Neuronal stem cell (in vitro differentiated cells): ENCODE data around the gene L3MBTL4.

Experiments used
- DNase-seq: peaks from one replicate; pipeline ENCODE4 v3.0.0-alpha.2; 2013; ENCODE audit warnings: low spot score
- H2AFZ ChIP-seq: one replicate; pipeline ENCODE4 v1.6.1; 2013; ENCODE audit warnings: mild to moderate bottlenecking, low read length, inconsistent platforms
- H2AK5ac ChIP-seq: 2 replicates; pipeline ENCODE4 v1.6.1; 2013; ENCODE audit warnings: low read depth, mild to moderate bottlenecking, inconsistent platforms, low read length, moderate library complexity, mixed read lengths
- H2BK120ac ChIP-seq: 2 replicates; pipeline ENCODE4 v1.6.1; 2013; ENCODE audit warnings: low read depth, mild to moderate bottlenecking, inconsistent platforms, low read length, moderate library complexity, mixed read lengths
- H2BK12ac ChIP-seq: one replicate; pipeline ENCODE4 v1.6.1; 2013; ENCODE audit warnings: low read length, inconsistent platforms
- H2BK15ac ChIP-seq: 2 replicates; pipeline ENCODE4 v1.6.1; 2013; ENCODE audit warnings: mild to moderate bottlenecking, low read length, inconsistent platforms, mixed read lengths
- H2BK5ac ChIP-seq: one replicate; pipeline ENCODE4 v1.6.1; 2013; ENCODE audit warnings: inconsistent platforms, mild to moderate bottlenecking, low read length, moderate library complexity
- H3K14ac ChIP-seq: one replicate; pipeline ENCODE4 v1.6.1; 2013; ENCODE audit warnings: low read length, inconsistent platforms
- H3K18ac ChIP-seq: 2 replicates; pipeline ENCODE4 v1.6.1; 2013; ENCODE audit warnings: low read length, inconsistent platforms
- H3K23ac ChIP-seq: 2 replicates; pipeline ENCODE4 v1.6.1; 2013; ENCODE audit warnings: low read depth, mild to moderate bottlenecking, mixed read lengths, low read length, inconsistent platforms; ENCODE audit not compliant: poor library complexity
- H3K27ac ChIP-seq: replicated peaks from 3 replicates; pipeline ENCODE4 v1.5.1; 2013; ENCODE audit warnings: low read length, inconsistent platforms
- H3K27me3 ChIP-seq, 3 experiments: 2 replicates each; pipeline ENCODE4 v1.6.1; 2013; ENCODE audit warnings: low read length in 3 of 3, mild to moderate bottlenecking in 2 of 3, inconsistent platforms in 1 of 3, low read depth in 1 of 3, mixed read lengths in 1 of 3, moderate library complexity in 1 of 3; ENCODE audit not compliant: control insufficient read depth in 3 of 3, insufficient read depth in 3 of 3
- H3K36me3 ChIP-seq, 2 donors: replicated peaks in 1 of 2; 2 replicates each; pipeline ENCODE4 v1.6.1; 2013; ENCODE audit warnings: low read length in 2 of 2; ENCODE audit not compliant: control insufficient read depth in 2 of 2, insufficient read depth in 2 of 2
- H3K4ac ChIP-seq: 2 replicates; pipeline ENCODE4 v1.6.1; 2013; ENCODE audit warnings: inconsistent platforms, mild to moderate bottlenecking, low read length, moderate library complexity
- H3K4me1 ChIP-seq, 2 donors: 1 replicate in 1 of 2; 2 replicates in 1 of 2; pipeline ENCODE4 v1.6.1; 2013; ENCODE audit warnings: low read length in 2 of 2, low read depth in 1 of 2; ENCODE audit not compliant: control insufficient read depth in 2 of 2, insufficient read depth in 1 of 2
- H3K4me2 ChIP-seq: one replicate; pipeline ENCODE4 v1.6.1; 2013; ENCODE audit warnings: mild to moderate bottlenecking, low read length, inconsistent platforms; ENCODE audit not compliant: insufficient read depth, poor library complexity, severe bottlenecking
- H3K4me3 ChIP-seq, 2 donors: 2 replicates each; pipeline ENCODE4 v1.5.1; 2013; ENCODE audit warnings: low read length in 2 of 2, mild to moderate bottlenecking in 2 of 2, inconsistent platforms in 1 of 2, moderate library complexity in 1 of 2
- H3K79me1 ChIP-seq: one replicate; pipeline ENCODE4 v1.6.1; 2013; ENCODE audit warnings: low read depth, mild to moderate bottlenecking, inconsistent platforms, low read length, moderate library complexity
- H3K9ac ChIP-seq: one replicate; pipeline ENCODE4 v1.6.1; 2013; ENCODE audit warnings: mild to moderate bottlenecking, low read depth, low read length, inconsistent platforms; ENCODE audit not compliant: poor library complexity
- H3K9me3 ChIP-seq, 2 donors: replicated peaks in 1 of 2; 2 replicates each; pipeline versions ENCODE3 to v1.6.1; 2013; ENCODE audit warnings: low read length in 2 of 2, mild to moderate bottlenecking in 2 of 2, inconsistent platforms in 1 of 2, low read depth in 1 of 2, mixed read lengths in 1 of 2, moderate library complexity in 1 of 2; ENCODE audit not compliant: control insufficient read depth in 2 of 2, insufficient read depth in 1 of 2
- H4K8ac ChIP-seq: one replicate; pipeline ENCODE4 v1.6.1; 2013; ENCODE audit warnings: low read depth, mild to moderate bottlenecking, inconsistent platforms, low read length, moderate library complexity
- H4K91ac ChIP-seq: one replicate; pipeline ENCODE4 v1.6.1; 2013; ENCODE audit warnings: low read length, low read depth, mild to moderate bottlenecking, inconsistent platforms; ENCODE audit not compliant: poor library complexity
- WGBS, 2 donors: extraction: QIAGEN DNeasy Blood & Tissue Kit; methylation state at CpG; one replicate each; pipeline ENCODE4 v1.1.7; 2013; ENCODE audit warnings: missing lambda C conversion rate in 2 of 2, mixed read lengths in 1 of 2; ENCODE audit not compliant: insufficient read length in 2 of 2, insufficient replicate concordance in 1 of 2; ENCODE audit errors: extremely low coverage in 2 of 2; 5-methylcytosine and 5-hydroxymethylcytosine counted together

L3MBTL4 gene

GRCh38 chr18:6013171-6013810, 401.4 kb downstream of the L3MBTL4 start:
- no peaks in the 10 kb centered on the region for H3K36me3 ChIP-seq
- peak overlapping the region; percentile 28 for H2AFZ ChIP-seq
- H3K4me3 ChIP-seq: no peak overlapping the region
- H4K91ac ChIP-seq: no peak overlapping the region
- no peaks in the 10 kb centered on the region for H3K79me1 ChIP-seq
- no CpG with 5 or more reads among the region's 11 CpGs for WGBS, 2 donors
- DNase-seq: no peak
- H3K27me3 ChIP-seq: peaks cover 0 to 2% (median 0%) of the 10 kb centered on the region in 3 experiments
- no peak overlapping the region for H2BK12ac ChIP-seq
- H3K4ac ChIP-seq: no peak overlapping the region
- no peak overlapping the region for H2AK5ac ChIP-seq
- no peak overlapping the region for H2BK15ac ChIP-seq
- H3K9me3 ChIP-seq: no peaks in the 10 kb centered on the region
- H2BK120ac ChIP-seq: no peak overlapping the region
- no peak overlapping the region for H2BK5ac ChIP-seq
- no peak overlapping the region for H3K23ac ChIP-seq
- H3K4me2 ChIP-seq: no peak overlapping the region
- H3K18ac ChIP-seq: no peak overlapping the region
- H3K27ac ChIP-seq: no peak overlapping the region
- H3K9ac ChIP-seq: no peak overlapping the region
- no peak overlapping the region for H4K8ac ChIP-seq
- H3K4me1 ChIP-seq: no peaks in the 10 kb centered on the region
- no peak overlapping the region for H3K14ac ChIP-seq

GRCh38 chr18:6010921-6011320, 403.8 kb downstream of the L3MBTL4 start:
- no peak overlapping the region for H3K27ac ChIP-seq
- H3K4me2 ChIP-seq: no peak overlapping the region
- H3K9ac ChIP-seq: no peak overlapping the region
- H2AFZ ChIP-seq: no peak overlapping the region
- DNase-seq: no peak
- no peak overlapping the region for H4K8ac ChIP-seq
- H3K9me3 ChIP-seq: no peaks in the 10 kb centered on the region
- H3K18ac ChIP-seq: no peak overlapping the region
- H2AK5ac ChIP-seq: no peak overlapping the region
- no peaks in the 10 kb centered on the region for H3K79me1 ChIP-seq
- no peak overlapping the region for H4K91ac ChIP-seq
- no peak overlapping the region for H3K23ac ChIP-seq
- no peak overlapping the region for H2BK120ac ChIP-seq
- no peak overlapping the region for H3K14ac ChIP-seq
- peaks cover 0 to 2% (median 0%) of the 10 kb centered on the region in 3 experiments for H3K27me3 ChIP-seq
- H2BK15ac ChIP-seq: no peak overlapping the region
- H3K4ac ChIP-seq: no peak overlapping the region
- no peaks in the 10 kb centered on the region for H3K36me3 ChIP-seq
- H3K4me1 ChIP-seq: no peaks in the 10 kb centered on the region
- no peak overlapping the region for H2BK5ac ChIP-seq
- WGBS, 2 donors: no CpG with 5 or more reads among the region's 1 CpG
- no peak overlapping the region for H3K4me3 ChIP-seq
- no peak overlapping the region for H2BK12ac ChIP-seq

GRCh38 chr18:6010284-6010683, 404.4 kb downstream of the L3MBTL4 start:
- Histone ChIP-seq H3K4me1 (no peaks in the 10 kb centered on the region), H3K9me3 (no peaks in the 10 kb centered on the region), H3K4me2 (no peak overlapping the region), H3K4me3 (no peak overlapping the region), H2BK12ac (no peak overlapping the region), H3K79me1 (no peaks in the 10 kb centered on the region), H3K14ac (no peak overlapping the region), H3K23ac (no peak overlapping the region), H3K9ac (no peak overlapping the region), H2BK120ac (no peak overlapping the region), H3K27ac (no peak overlapping the region), H4K8ac (no peak overlapping the region), H2BK15ac (no peak overlapping the region), H3K27me3 (peaks cover 0 to 2% (median 0%) of the 10 kb centered on the region in 3 experiments), H3K36me3 (no peaks in the 10 kb centered on the region), H2AFZ (no peak overlapping the region), H3K4ac (no peak overlapping the region), H2BK5ac (no peak overlapping the region), H4K91ac (no peak overlapping the region), H3K18ac (no peak overlapping the region), H2AK5ac (no peak overlapping the region)
- no peak for DNase-seq
- WGBS, 2 donors: no CpG with 5 or more reads among the region's 5 CpGs

GRCh38 chr18:6009756-6010155, 405.0 kb downstream of the L3MBTL4 start:
- H3K4me2 ChIP-seq: no peak overlapping the region
- no peak overlapping the region for H3K23ac ChIP-seq
- no peak overlapping the region for H3K4ac ChIP-seq
- no peak overlapping the region for H2BK12ac ChIP-seq
- H3K4me1 ChIP-seq: no peaks in the 10 kb centered on the region
- no peak overlapping the region for H3K9ac ChIP-seq
- peaks cover 0 to 2% (median 0%) of the 10 kb centered on the region in 3 experiments for H3K27me3 ChIP-seq
- no peak overlapping the region for H2BK5ac ChIP-seq
- H3K14ac ChIP-seq: no peak overlapping the region
- H2AFZ ChIP-seq: no peak overlapping the region
- no peak overlapping the region for H3K4me3 ChIP-seq
- H3K9me3 ChIP-seq: no peaks in the 10 kb centered on the region
- H2BK15ac ChIP-seq: no peak overlapping the region
- no CpG with 5 or more reads among the region's 4 CpGs for WGBS, 2 donors
- H4K8ac ChIP-seq: no peak overlapping the region
- no peak overlapping the region for H4K91ac ChIP-seq
- H3K79me1 ChIP-seq: no peaks in the 10 kb centered on the region
- H2BK120ac ChIP-seq: no peak overlapping the region
- no peaks in the 10 kb centered on the region for H3K36me3 ChIP-seq
- no peak for DNase-seq
- H3K18ac ChIP-seq: no peak overlapping the region
- no peak overlapping the region for H3K27ac ChIP-seq
- no peak overlapping the region for H2AK5ac ChIP-seq
